PC-3 (cell line): ENCODE measurements around the gene TMEM81. TPM values are rescaled to one million over a fixed set of nuclear protein-coding genes. Genes with fewer than 3 reads are reported as not detected.

ENCODE experiments used
- ATAC-seq: fragments of 200-7000 bp; cut with Tn5 transposase; 2 replicates; pipeline ENCODE4 v1.9.1; 2020; ENCODE audit warnings: mild to moderate bottlenecking, moderate library complexity
- BruUV-seq: library from RNA; stranded (reverse); fragments of 400-500 nt; replicated peaks from 2 replicates; lab custom pipeline; 2021; lab: Mats Ljungman, UMichigan
- CTCF ChIA-PET: fragments of 300-600 bp; sonication (Branson Sonifier 250); formaldehyde crosslinking; loops from one replicate; lab custom pipeline; 2022; ENCODE audit warnings: antibody characterized with exemption; lab: Charles Lee
- POLR2A ChIA-PET: fragments of 300-600 bp; sonication (Branson Sonifier 250); formaldehyde crosslinking; loops from one replicate; lab custom pipeline; 2022; ENCODE audit warnings: antibody characterized with exemption; ENCODE audit not compliant: unreplicated experiment; lab: Charles Lee
- DNase-seq: peaks from one replicate; pipeline ENCODE4 v3.0.0-alpha.2; 2015
- H2AFZ ChIP-seq: fragments of 300-600 bp; sonication (generic); 2 replicates; pipeline ENCODE4 v1.6.0; 2016; ENCODE audit warnings: antibody characterized with exemption, low read length
- H3F3A ChIP-seq: fragments of 300-600 bp; sonication (generic); one replicate; pipeline ENCODE4 v1.6.0; 2017; ENCODE audit warnings: antibody characterized with exemption, low read length, control low read depth, mild to moderate bottlenecking; ENCODE audit not compliant: unreplicated experiment
- H3K27ac ChIP-seq: fragments of 300-600 bp; sonication (generic); 2 replicates; pipeline ENCODE4 v1.5.1; 2016; ENCODE audit warnings: mild to moderate bottlenecking, low read length
- H3K27me3 ChIP-seq: fragments of 300-600 bp; sonication (generic); 2 replicates; pipeline ENCODE4 v1.6.1; 2016; ENCODE audit warnings: low read length, mixed read lengths
- H3K36me3 ChIP-seq: fragments of 300-600 bp; sonication (generic); 2 replicates; pipeline ENCODE4 v1.6.1; 2016; ENCODE audit warnings: low read depth, mixed run types, low read length, mixed read lengths
- H3K4me1 ChIP-seq: fragments of 300-600 bp; sonication (generic); 2 replicates; pipeline ENCODE4 v1.5.1; 2016; ENCODE audit warnings: low read length; ENCODE audit not compliant: insufficient read depth
- H3K4me2 ChIP-seq: fragments of 300-600 bp; sonication (generic); 2 replicates; pipeline ENCODE4 v1.6.0; 2016; ENCODE audit warnings: low read length
- H3K4me3 ChIP-seq: fragments of 300-600 bp; sonication (generic); 2 replicates; pipeline ENCODE4 v1.5.1; 2016; ENCODE audit warnings: mild to moderate bottlenecking, low read length, mixed read lengths
- H3K79me2 ChIP-seq: fragments of 300-600 bp; sonication (generic); 2 replicates; pipeline ENCODE4 v1.6.1; 2017; ENCODE audit warnings: low read length, mixed read lengths
- H3K9ac ChIP-seq: fragments of 300-600 bp; sonication (generic); 2 replicates; pipeline ENCODE4 v1.6.0; 2016; ENCODE audit warnings: mild to moderate bottlenecking, low read length
- H3K9me2 ChIP-seq: fragments of 300-600 bp; sonication (generic); replicated peaks from 2 replicates; pipeline ENCODE4 v1.6.1; 2016; ENCODE audit warnings: mixed run types, low read length, mixed read lengths
- H3K9me3 ChIP-seq: fragments of 300-600 bp; sonication (generic); 2 replicates; pipeline ENCODE4 v1.6.1; 2016; ENCODE audit warnings: low read length, mixed read lengths
- H4K20me1 ChIP-seq: fragments of 300-600 bp; sonication (generic); 2 replicates; pipeline ENCODE4 v1.6.1; 2016; ENCODE audit warnings: low read length, mixed read lengths
- EZH2 ChIP-seq: fragments of 300-600 bp; sonication (generic); IDR thresholded peaks from one replicate; pipeline ENCODE4 v1.6.1; 2017; ENCODE audit warnings: antibody characterized with exemption, mild to moderate bottlenecking, low read length; ENCODE audit not compliant: unreplicated experiment
- EZH2phosphoT487 ChIP-seq: fragments of 300-600 bp; sonication (generic); IDR thresholded peaks from 2 replicates; pipeline ENCODE4 v1.6.1; 2018; ENCODE audit warnings: mild to moderate bottlenecking, antibody characterized with exemption, low read length, borderline replicate concordance
- intact Hi-C: fragments of 100-400 bp; cut with micrococcal nuclease; formaldehyde crosslinking; loops from 2 replicates; pipeline ENCODE4 v1.9.0; 2023
- total RNA-seq: library from RNA; depleted of rRNA; stranded (reverse); fragments of >200 nt; gene quantifications from 2 replicates; pipeline ENCODE4 v1.2.3, GENCODE V29; 2014
- TF ChIP-seq, protein P1 (sequence below): fragments of 300-600 bp; sonication (generic); conservative IDR thresholded peaks from 2 replicates; pipeline ENCODE4 v1.5.1; 2017; ENCODE audit warnings: antibody characterized with exemption, low read depth, mild to moderate bottlenecking, low read length

Gene TMEM81
- total RNA-seq, 1 experiment from 2014 or later = 6.3 TPM

DNA sequence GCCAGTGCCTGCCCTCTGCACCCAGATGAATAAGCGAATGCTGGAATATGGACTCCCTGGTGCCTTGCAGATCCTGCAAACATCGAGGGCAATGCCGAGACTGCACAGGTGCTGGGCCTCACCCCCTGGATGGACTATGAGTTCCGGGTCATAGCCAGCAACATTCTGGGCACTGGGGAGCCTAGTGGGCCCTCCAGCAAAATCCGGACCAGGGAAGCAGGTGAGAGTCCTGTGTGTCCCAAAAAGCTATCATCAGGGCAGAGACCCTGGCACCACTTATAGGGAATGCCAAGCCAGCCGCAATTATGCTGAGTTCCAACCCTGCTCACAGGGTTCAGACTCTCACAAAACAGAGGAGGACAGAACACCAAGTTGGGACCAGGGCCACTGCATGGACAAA is 17.2 kb downstream of the TMEM81 start:
- POLR2A ChIA-PET = no interaction called here
- no TSS peak for BruUV-seq

DNA sequence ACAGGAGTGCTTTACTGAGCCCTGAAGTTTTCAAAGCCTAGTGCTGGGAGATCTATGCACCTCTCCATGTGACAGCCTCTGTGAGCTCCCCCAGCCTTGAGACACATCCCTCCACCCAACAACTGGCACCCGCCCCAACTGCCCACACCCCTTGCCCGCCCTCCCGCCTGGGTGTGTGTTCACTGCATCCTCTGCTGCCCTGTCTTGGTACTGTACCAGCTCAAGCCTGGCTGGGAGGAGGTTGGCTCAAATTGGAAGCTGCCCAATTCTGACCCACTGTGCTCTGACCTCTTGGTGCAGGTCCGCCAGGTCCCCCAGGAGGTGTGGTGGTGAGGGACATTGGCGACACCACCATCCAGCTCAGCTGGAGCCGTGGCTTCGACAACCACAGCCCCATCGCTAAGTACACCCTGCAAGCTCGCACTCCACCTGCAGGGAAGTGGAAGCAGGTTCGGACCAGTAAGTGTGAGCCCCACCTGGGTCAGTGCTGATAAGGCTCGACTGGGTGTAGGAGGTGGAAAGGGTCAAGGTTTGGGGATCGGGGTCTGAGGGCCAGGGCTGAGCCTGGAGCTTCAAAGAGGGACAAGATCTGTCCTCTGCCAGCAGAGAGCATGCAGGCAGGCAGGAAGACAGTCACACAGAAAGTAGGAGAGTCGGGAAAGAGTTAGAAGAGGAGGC is 18.0 kb downstream of the TMEM81 start:
- ATAC-seq (peak; percentile 12; the same call in 1 of the 2 replicates), DNase-seq (peak; percentile 43)
- Histone ChIP-seq H3K79me2 (no peaks in the 10 kb centered on the region), H3K4me2 (no peak overlapping the region), H3F3A (no peaks in the 10 kb centered on the region), H3K9me2 (no peaks in the 10 kb centered on the region), H3K4me3 (no peak overlapping the region), H3K36me3 (no peaks in the 10 kb centered on the region), H3K27me3 (no peaks in the 10 kb centered on the region), H3K4me1 (no peaks in the 10 kb centered on the region), H3K9me3 (no peaks in the 10 kb centered on the region), H4K20me1 (no peaks in the 10 kb centered on the region), H2AFZ (no peak overlapping the region), H3K27ac (no peak overlapping the region), H3K9ac (no peak overlapping the region)
- POLR2A ChIA-PET = no interaction called here
- CTCF ChIA-PET = interaction anchor here (0.6 to 0.7 kb wide), 4 partner anchors 17 to 77 kb away, joined by 3 read pairs; no protein-coding TSS in a partner anchor
- TF ChIP-seq, protein P1, sequence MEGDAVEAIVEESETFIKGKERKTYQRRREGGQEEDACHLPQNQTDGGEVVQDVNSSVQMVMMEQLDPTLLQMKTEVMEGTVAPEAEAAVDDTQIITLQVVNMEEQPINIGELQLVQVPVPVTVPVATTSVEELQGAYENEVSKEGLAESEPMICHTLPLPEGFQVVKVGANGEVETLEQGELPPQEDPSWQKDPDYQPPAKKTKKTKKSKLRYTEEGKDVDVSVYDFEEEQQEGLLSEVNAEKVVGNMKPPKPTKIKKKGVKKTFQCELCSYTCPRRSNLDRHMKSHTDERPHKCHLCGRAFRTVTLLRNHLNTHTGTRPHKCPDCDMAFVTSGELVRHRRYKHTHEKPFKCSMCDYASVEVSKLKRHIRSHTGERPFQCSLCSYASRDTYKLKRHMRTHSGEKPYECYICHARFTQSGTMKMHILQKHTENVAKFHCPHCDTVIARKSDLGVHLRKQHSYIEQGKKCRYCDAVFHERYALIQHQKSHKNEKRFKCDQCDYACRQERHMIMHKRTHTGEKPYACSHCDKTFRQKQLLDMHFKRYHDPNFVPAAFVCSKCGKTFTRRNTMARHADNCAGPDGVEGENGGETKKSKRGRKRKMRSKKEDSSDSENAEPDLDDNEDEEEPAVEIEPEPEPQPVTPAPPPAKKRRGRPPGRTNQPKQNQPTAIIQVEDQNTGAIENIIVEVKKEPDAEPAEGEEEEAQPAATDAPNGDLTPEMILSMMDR = peak; percentile 62
- TF ChIP-seq EZH2 = no peak
- TF ChIP-seq EZH2phosphoT487 = no peak
- no TSS peak for BruUV-seq
- intact Hi-C loops = no loop called here

More for the DNA sequence above, 17.2 kb downstream of the TMEM81 start:
- Histone ChIP-seq H3F3A (no peaks in the 10 kb centered on the region), H4K20me1 (no peaks in the 10 kb centered on the region), H3K4me3 (no peak overlapping the region), H3K9ac (no peak overlapping the region), H3K36me3 (no peaks in the 10 kb centered on the region), H3K9me2 (no peaks in the 10 kb centered on the region), H3K4me2 (no peak overlapping the region), H3K4me1 (no peaks in the 10 kb centered on the region), H3K9me3 (no peaks in the 10 kb centered on the region), H3K27ac (no peak overlapping the region), H2AFZ (no peak overlapping the region), H3K79me2 (no peaks in the 10 kb centered on the region), H3K27me3 (no peaks in the 10 kb centered on the region)
- ATAC-seq (no peak), DNase-seq (no peak)
- CTCF ChIA-PET = no interaction called here
- TF ChIP-seq, protein P1 = no peak
- TF ChIP-seq EZH2 = no peak
- TF ChIP-seq EZH2phosphoT487 = no peak
- intact Hi-C loops = no loop called here

DNA sequence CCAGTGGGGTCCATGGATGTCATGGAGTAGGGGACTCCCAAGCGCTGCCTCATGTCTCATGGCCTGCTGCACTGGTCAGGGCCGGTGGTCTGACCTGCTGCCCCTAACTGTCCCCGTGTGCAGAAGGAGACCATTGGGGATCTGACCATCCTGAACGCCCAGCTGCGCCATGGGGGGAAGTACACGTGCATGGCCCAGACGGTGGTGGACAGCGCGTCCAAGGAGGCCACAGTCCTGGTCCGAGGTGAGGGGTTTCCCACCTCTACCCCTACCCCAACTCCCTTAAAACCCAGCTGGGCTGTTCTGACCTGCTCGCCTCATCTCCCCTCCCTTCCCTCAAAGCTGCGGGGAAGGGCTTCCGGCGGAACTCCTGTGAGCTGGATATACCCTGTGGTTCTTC is 18.6 kb downstream of the TMEM81 start:
- Histone ChIP-seq H3K27me3 (no peaks in the 10 kb centered on the region), H3K9ac (no peak overlapping the region), H3K79me2 (no peaks in the 10 kb centered on the region), H2AFZ (no peak overlapping the region), H3F3A (no peaks in the 10 kb centered on the region), H3K4me3 (no peak overlapping the region), H3K4me2 (no peak overlapping the region), H3K9me3 (no peaks in the 10 kb centered on the region), H3K9me2 (no peaks in the 10 kb centered on the region), H4K20me1 (no peaks in the 10 kb centered on the region), H3K36me3 (no peaks in the 10 kb centered on the region), H3K27ac (no peak overlapping the region), H3K4me1 (no peaks in the 10 kb centered on the region)
- intact Hi-C loops = no loop called here
- ATAC-seq (no peak), DNase-seq (no peak)
- CTCF ChIA-PET = interaction anchor here (0.6 to 0.7 kb wide), 3 partner anchors 21 to 77 kb away, joined by 3 read pairs; no protein-coding TSS in a partner anchor
- TF ChIP-seq EZH2phosphoT487 (no peak), EZH2 (no peak)
- TF ChIP-seq, protein P1 = no peak
- POLR2A ChIA-PET = no interaction called here
- no TSS peak for BruUV-seq
